Progenitor cell of endocrine pancreas (in vitro differentiated cells): ENCODE data around the gene DRC7. TPM values are rescaled to one million over a fixed set of nuclear protein-coding genes. Genes with fewer than 3 reads are reported as not detected.

ENCODE experiments used
- DNase-seq: peaks from one replicate; pipeline ENCODE4 v3.0.0; 2021; ENCODE audit warnings: low spot score; ENCODE audit not compliant: unreplicated experiment
- H3K27ac Mint-ChIP-seq: 2 replicates; pipeline ENCODE4 v1.8.0; 2021; ENCODE audit warnings: mild to moderate bottlenecking, moderate library complexity, mixed read lengths
- H3K27me3 Mint-ChIP-seq: 2 replicates; pipeline ENCODE4 v1.8.0; 2021; ENCODE audit warnings: mixed read lengths
- H3K36me3 Mint-ChIP-seq: 2 replicates; pipeline ENCODE4 v1.8.0; 2022; ENCODE audit warnings: mixed read lengths; ENCODE audit not compliant: insufficient read depth
- H3K4me1 Mint-ChIP-seq: 2 replicates; pipeline ENCODE4 v1.8.0; 2021; ENCODE audit warnings: low read depth, mixed read lengths
- H3K4me3 Mint-ChIP-seq: 2 replicates; pipeline ENCODE4 v1.8.0; 2021; ENCODE audit warnings: low read depth, mild to moderate bottlenecking, moderate library complexity, mixed read lengths
- H3K9me3 Mint-ChIP-seq: 2 replicates; pipeline ENCODE4 v1.8.0; 2021; ENCODE audit warnings: low read depth, mixed read lengths
- CTCF ChIP-seq: fragments of 200-600 bp; sonication (generic); IDR thresholded peaks from one replicate; pipeline ENCODE4 v1.5.0; 2021; ENCODE audit warnings: antibody characterized with exemption, mild to moderate bottlenecking; ENCODE audit not compliant: unreplicated experiment
- total RNA-seq: library from RNA; stranded (reverse); gene quantifications from 2 replicates; pipeline ENCODE4 v1.2.1, GENCODE V29; 2021

DRC7 gene
- total RNA-seq, 1 donor from 2014 or later: 6.8 TPM

DNA sequence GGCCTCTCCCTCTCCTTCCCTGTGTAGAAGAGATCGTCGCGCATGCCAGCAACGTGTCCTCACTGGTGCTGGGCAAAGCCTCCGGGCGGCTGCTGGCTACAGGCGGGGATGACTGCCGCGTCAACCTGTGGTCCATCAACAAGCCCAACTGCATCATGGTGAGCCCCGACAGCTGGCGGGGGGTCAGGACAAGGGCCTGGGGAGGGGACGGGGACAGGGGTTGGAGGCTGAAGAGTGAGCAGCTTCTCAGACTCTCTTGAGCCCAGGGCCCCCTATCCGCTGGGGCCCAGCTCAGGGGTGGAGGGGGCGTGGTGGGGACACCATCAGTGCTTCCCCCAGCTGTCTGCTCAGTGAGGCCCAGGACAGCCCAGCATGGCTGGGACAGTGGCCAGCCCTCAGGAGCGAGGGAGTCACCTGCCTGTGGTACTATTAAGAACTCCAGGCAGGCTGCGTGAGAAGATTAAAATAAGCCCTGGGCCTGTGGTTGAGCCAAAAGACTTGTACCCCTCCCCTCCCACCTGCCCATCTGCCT is 47.1 kb downstream of the DRC7 start:
- no peaks in the 10 kb centered on the region for H3K27me3 Mint-ChIP-seq
- DNase-seq: no peak
- H3K9me3 Mint-ChIP-seq: no peaks in the 10 kb centered on the region
- TF ChIP-seq CTCF: no peak
- no peak overlapping the region for H3K27ac Mint-ChIP-seq
- H3K4me1 Mint-ChIP-seq: peaks cover 7% of the 10 kb centered on the region
- H3K36me3 Mint-ChIP-seq: peaks cover 2% of the 10 kb centered on the region
- no peak overlapping the region for H3K4me3 Mint-ChIP-seq

- H3K27ac Mint-ChIP-seq: no peak overlapping the region
- no peak for DNase-seq
- TF ChIP-seq CTCF: no peak
Measured at GRCh38 chr16:57742543-57742942, 47.9 kb downstream of the DRC7 start.

DNA sequence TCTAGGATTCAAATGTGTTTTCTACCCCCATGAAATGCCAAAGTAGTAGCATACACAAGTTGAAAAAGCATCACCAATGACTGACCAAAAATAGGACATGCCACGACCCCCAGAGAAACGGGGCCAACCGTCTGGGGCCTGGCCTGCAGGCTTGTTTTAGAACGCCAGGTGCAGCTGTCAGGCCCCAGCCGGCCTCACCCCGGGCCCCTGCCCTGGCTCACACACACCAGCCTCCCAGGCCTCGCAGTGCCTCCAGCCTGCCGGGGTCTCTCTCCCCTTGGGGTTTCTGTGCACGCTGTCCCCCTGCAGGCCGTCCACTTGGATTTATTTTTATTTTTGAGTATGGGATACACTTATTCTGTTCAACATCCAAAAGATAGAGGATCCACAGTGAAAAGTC is 48.9 kb downstream of the DRC7 start:
- Mint-ChIP-seq H3K27ac (no peak overlapping the region), H3K27me3 (no peaks in the 10 kb centered on the region)

More at GRCh38 chr16:57742543-57742942, 47.9 kb downstream of the DRC7 start:
- no peaks in the 10 kb centered on the region for H3K27me3 Mint-ChIP-seq
- H3K4me1 Mint-ChIP-seq: peaks cover 1% of the 10 kb centered on the region
- H3K9me3 Mint-ChIP-seq: no peaks in the 10 kb centered on the region
- H3K4me3 Mint-ChIP-seq: no peak overlapping the region
- peaks cover 4% of the 10 kb centered on the region for H3K36me3 Mint-ChIP-seq

DNA sequence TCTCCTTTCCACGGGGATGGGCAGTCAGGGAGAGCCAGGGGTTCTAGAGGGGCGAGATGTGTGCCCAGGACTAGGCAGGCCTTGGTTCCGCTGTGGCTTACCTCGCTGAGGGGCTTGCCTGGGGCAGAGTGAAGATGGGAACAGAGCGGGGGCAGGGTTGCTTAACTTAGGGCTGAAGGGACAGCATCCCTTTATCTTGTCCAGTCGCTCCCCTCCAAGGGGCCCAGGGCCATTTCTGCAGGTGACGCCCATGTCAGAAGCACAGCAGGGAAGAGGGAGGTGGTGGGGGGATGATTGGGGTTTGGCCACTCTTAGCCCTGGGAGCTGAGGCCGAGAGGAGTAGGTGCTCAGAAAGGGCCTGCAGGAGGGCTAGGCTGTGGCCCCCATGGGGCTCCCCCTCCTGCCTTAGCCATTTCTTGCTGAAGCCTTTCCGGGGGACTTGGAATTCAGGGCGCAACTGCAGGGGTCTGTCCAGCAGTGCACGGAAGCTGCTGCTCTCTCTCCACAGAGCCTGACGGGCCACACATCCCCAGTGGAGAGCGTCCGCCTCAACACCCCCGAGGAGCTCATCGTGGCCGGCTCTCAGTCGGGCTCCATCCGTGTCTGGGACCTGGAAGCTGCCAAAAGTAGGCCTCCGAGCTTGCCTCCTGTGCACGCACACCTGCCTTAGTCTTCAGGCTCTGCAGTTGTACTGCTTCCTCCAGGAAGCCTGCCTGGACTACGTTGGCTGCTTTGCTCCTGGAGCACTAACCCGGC is 49.5 kb downstream of the DRC7 start:
- H3K36me3 Mint-ChIP-seq: peaks cover 4% of the 10 kb centered on the region
- no peak for TF ChIP-seq CTCF
- no peaks in the 10 kb centered on the region for H3K9me3 Mint-ChIP-seq

More for the DNA sequence above, 48.9 kb downstream of the DRC7 start:
- H3K9me3 Mint-ChIP-seq: no peaks in the 10 kb centered on the region
- peaks cover 4% of the 10 kb centered on the region for H3K36me3 Mint-ChIP-seq
- no peak for DNase-seq
- no peak overlapping the region for H3K4me3 Mint-ChIP-seq
- no peaks in the 10 kb centered on the region for H3K4me1 Mint-ChIP-seq
- no peak for TF ChIP-seq CTCF

GRCh38 chr16:57744642-57744903 is 50.0 kb downstream of the DRC7 start:
- Mint-ChIP-seq H3K4me3 (no peak overlapping the region), H3K9me3 (no peaks in the 10 kb centered on the region), H3K36me3 (peaks cover 4% of the 10 kb centered on the region), H3K27me3 (no peaks in the 10 kb centered on the region), H3K27ac (no peak overlapping the region), H3K4me1 (no peaks in the 10 kb centered on the region)
- DNase-seq: no peak
- no peak for TF ChIP-seq CTCF

More for the DNA sequence above, 49.5 kb downstream of the DRC7 start:
- no peak for DNase-seq
- no peaks in the 10 kb centered on the region for H3K4me1 Mint-ChIP-seq
- H3K27me3 Mint-ChIP-seq: no peaks in the 10 kb centered on the region
- no peak overlapping the region for H3K27ac Mint-ChIP-seq
- no peak overlapping the region for H3K4me3 Mint-ChIP-seq
